DOHH2 (cell line): Measurements from ENCODE around the gene FAM135A.

Experiments
- EZH2phosphoT487 ChIP-seq: fragments of 200-600 bp; sonication (generic); IDR thresholded peaks from 2 replicates; pipeline ENCODE4 v1.6.1; 2017; ENCODE audit warnings: borderline replicate concordance, mild to moderate bottlenecking, antibody characterized with exemption, low read length, moderate library complexity, mixed read lengths
- TF ChIP-seq, protein P1 (sequence below): fragments of 200-600 bp; sonication (generic); IDR thresholded peaks from one replicate; pipeline ENCODE4 v1.5.1; 2014; ENCODE audit warnings: antibody characterized with exemption, mild to moderate bottlenecking, low read depth, low read length; ENCODE audit not compliant: poor library complexity, severe bottlenecking

DNA sequence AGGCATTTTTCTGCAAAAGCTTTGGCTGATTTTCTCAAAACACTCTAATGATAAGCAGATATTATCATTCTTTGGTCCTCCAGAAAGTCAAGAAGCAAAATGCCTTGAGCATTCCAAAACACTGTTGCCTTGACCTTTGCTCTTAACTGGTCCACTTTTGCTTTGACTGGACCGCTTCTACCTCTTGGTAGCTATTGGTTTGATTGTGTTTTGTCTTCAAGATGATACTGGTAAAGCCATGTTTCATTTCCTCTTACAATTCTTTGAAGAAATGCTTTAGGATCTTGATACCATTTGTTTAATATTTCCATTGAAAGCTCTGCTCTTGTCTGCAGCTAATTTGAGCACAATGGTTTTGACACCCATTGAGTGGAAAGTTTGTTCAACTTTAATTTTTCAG, 117.8 kb downstream of the FAM135A start:
- TF ChIP-seq, protein P1, sequence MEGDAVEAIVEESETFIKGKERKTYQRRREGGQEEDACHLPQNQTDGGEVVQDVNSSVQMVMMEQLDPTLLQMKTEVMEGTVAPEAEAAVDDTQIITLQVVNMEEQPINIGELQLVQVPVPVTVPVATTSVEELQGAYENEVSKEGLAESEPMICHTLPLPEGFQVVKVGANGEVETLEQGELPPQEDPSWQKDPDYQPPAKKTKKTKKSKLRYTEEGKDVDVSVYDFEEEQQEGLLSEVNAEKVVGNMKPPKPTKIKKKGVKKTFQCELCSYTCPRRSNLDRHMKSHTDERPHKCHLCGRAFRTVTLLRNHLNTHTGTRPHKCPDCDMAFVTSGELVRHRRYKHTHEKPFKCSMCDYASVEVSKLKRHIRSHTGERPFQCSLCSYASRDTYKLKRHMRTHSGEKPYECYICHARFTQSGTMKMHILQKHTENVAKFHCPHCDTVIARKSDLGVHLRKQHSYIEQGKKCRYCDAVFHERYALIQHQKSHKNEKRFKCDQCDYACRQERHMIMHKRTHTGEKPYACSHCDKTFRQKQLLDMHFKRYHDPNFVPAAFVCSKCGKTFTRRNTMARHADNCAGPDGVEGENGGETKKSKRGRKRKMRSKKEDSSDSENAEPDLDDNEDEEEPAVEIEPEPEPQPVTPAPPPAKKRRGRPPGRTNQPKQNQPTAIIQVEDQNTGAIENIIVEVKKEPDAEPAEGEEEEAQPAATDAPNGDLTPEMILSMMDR = no peak
- TF ChIP-seq EZH2phosphoT487 = no peak
